CD4-positive, alpha-beta memory T cell (primary cell): Measurements from ENCODE around the gene JMJD7. TPM values are rescaled to one million over a fixed set of nuclear protein-coding genes. Genes with fewer than 3 reads are reported as not detected.

ENCODE experiments used
- CTCF ChIA-PET: fragments of 350-600 bp; sonication (Branson Sonifier 250); formaldehyde crosslinking; loops from one replicate; lab custom pipeline; 2021; ENCODE audit warnings: inconsistent platforms; ENCODE audit not compliant: partially characterized antibody; lab: Charles Lee
- POLR2A ChIA-PET: fragments of 350-600 bp; sonication (Branson Sonifier 250); formaldehyde crosslinking; loops from one replicate; lab custom pipeline; 2021; ENCODE audit not compliant: partially characterized antibody; lab: Charles Lee
- DNase-seq, 5 donors: peaks; one replicate each; pipeline versions ENCODE4 v3.0.0 to v3.0.0-alpha.2; 2020 to 2022; ENCODE audit warnings: mixed read lengths in 1 of 5
- H3K27ac ChIP-seq: one replicate; pipeline ENCODE4 v1.7.0; 2013; ENCODE audit warnings: low read depth, low read length
- H3K27me3 ChIP-seq: 2 replicates; pipeline ENCODE4 v1.7.0; 2013; ENCODE audit warnings: mild to moderate bottlenecking, low read length, moderate library complexity; ENCODE audit not compliant: insufficient read depth
- H3K36me3 ChIP-seq: 2 replicates; pipeline ENCODE4 v1.7.0; 2013; ENCODE audit warnings: mild to moderate bottlenecking, low read length, moderate library complexity; ENCODE audit not compliant: insufficient read depth
- H3K4me1 ChIP-seq: 2 replicates; pipeline ENCODE4 v1.7.0; 2013; ENCODE audit warnings: mild to moderate bottlenecking, low read length, moderate library complexity; ENCODE audit not compliant: insufficient read depth
- H3K4me3 ChIP-seq, 2 donors: one replicate each; pipeline ENCODE4 v1.7.0; 2013; ENCODE audit warnings: low read length in 2 of 2, mild to moderate bottlenecking in 1 of 2
- H3K9me3 ChIP-seq, 2 donors: one replicate each; pipeline ENCODE4 v1.7.0; 2013; ENCODE audit warnings: low read length in 2 of 2, control low read depth in 1 of 2; ENCODE audit not compliant: control insufficient read depth in 1 of 2
- H3K27ac Mint-ChIP-seq, 7 donors: one replicate each; pipeline ENCODE4 v1.8.0; 2020 to 2021; ENCODE audit warnings: mixed read lengths in 7 of 7, mild to moderate bottlenecking in 6 of 7, inconsistent platforms in 3 of 7, moderate library complexity in 3 of 7
- H3K27me3 Mint-ChIP-seq, 2 donors: one replicate each; pipeline ENCODE4 v1.8.0; 2020 to 2021; ENCODE audit warnings: mixed read lengths in 2 of 2
- H3K36me3 Mint-ChIP-seq, 2 donors: one replicate each; pipeline ENCODE4 v1.8.0; 2020 to 2021; ENCODE audit warnings: mixed read lengths in 2 of 2, inconsistent platforms in 1 of 2, mild to moderate bottlenecking in 1 of 2
- H3K4me1 Mint-ChIP-seq, 4 donors: one replicate each; pipeline ENCODE4 v1.8.0; 2020 to 2021; ENCODE audit warnings: mixed read lengths in 4 of 4, mild to moderate bottlenecking in 1 of 4
- H3K4me3 Mint-ChIP-seq, 8 donors: one replicate each; pipeline ENCODE4 v1.8.0; 2020 to 2021; ENCODE audit warnings: mixed read lengths in 8 of 8, mild to moderate bottlenecking in 7 of 8, moderate library complexity in 6 of 8, inconsistent platforms in 3 of 8
- H3K9me3 Mint-ChIP-seq, 8 donors: one replicate each; pipeline ENCODE4 v1.8.0; 2020 to 2021; ENCODE audit warnings: mixed read lengths in 8 of 8, mild to moderate bottlenecking in 5 of 8, inconsistent platforms in 3 of 8, moderate library complexity in 1 of 8
- intact Hi-C: fragments of 100-400 bp; cut with micrococcal nuclease; formaldehyde crosslinking; loops from one replicate; pipeline ENCODE4 v1.15.1; 2023
- polyA plus RNA-seq, 2 donors: library from polyadenylated mRNA; unstranded; fragments of 300-500 nt; fragmentation: Illumina TruSeq; gene quantifications; one replicate each; pipeline ENCODE4 v1.2.3, GENCODE V29; 2021
- total RNA-seq, 2 experiments: library from RNA; stranded (reverse); gene quantifications; one replicate each; pipeline ENCODE4 v1.2.3, GENCODE V29; 2021

JMJD7 gene
- total and polyA plus RNA-seq, 4 experiments from 2014 or later, result 18.7 to 78.5 (median 51.5) TPM

DNA sequence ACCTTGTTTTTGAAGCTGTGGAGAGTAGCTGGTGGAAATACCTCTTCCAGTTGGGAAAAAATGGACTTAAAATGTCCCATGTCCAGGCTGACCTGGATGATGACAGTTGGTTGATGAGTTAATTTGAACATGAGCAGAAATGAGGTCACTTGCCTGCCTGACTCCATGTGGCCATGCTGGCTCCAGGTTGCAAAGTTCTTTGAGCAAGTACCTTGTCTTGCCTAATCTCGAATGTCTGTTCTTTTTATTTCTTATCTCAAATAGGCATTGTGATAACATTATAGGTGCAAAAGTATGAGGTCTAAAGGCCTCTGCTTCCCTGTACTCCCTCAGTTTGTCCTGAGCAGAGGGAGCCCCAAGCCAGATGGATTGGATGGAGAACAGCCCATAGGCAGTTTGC, 44.6 kb upstream of the JMJD7 start:
- peaks cover 8 to 19% of the 10 kb centered on the region in 2 donors for H3K36me3 Mint-ChIP-seq
- H3K27me3 ChIP-seq, result no peaks in the 10 kb centered on the region
- no peaks in the 10 kb centered on the region for H3K9me3 Mint-ChIP-seq
- no peak overlapping the region for H3K27ac ChIP-seq
- no peaks in the 10 kb centered on the region for H3K36me3 ChIP-seq
- H3K4me3 ChIP-seq, result no peak overlapping the region
- H3K4me3 Mint-ChIP-seq, result no peak overlapping the region
- peaks cover 5% of the 10 kb centered on the region for H3K4me1 ChIP-seq
- no peaks in the 10 kb centered on the region for H3K27me3 Mint-ChIP-seq
- ChIA-PET POLR2A (interaction anchor here (1.4 to 1.5 kb wide), 2 partner anchors 9 kb away, joined by 5 to 6 read pairs; partner anchors contain the start of gene MAPKBP1), CTCF (interaction anchor here (0.9 to 3.2 kb wide), 3 partner anchors 10 to 28 kb away, joined by 3 to 25 read pairs (median 4); partner anchors contain the start of gene MAPKBP1)
- no peak for DNase-seq
- H3K9me3 ChIP-seq, result no peaks in the 10 kb centered on the region
- H3K27ac Mint-ChIP-seq, result no peak overlapping the region
- intact Hi-C loops, result no loop called here
- peaks cover 22 to 30% (median 23%) of the 10 kb centered on the region in 4 donors for H3K4me1 Mint-ChIP-seq

DNA sequence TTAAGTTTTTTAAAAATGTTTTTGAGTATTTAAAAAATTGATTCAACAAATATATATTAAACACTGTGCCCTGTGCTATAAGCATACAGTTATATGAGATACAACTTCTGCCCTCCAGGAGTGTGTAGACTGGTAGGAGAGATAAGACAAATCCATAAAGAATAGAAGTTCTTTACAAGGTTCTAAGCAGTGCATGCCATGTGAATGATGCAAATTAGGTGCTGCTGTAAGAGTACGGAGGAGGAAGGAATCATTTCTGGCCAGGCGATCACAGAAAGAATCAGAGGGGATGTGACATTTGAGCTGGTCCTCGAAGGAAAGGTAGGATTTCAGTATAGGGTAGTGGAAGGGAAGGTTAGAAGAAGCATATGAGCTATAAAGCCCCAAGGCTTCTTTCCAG, 39.6 kb upstream of the JMJD7 start:
- no peaks in the 10 kb centered on the region for H3K27me3 ChIP-seq
- POLR2A ChIA-PET, result interaction anchor here (1.5 kb wide), 1 partner anchor 11 kb away, joined by 3 read pairs; no protein-coding TSS in a partner anchor
- H3K36me3 Mint-ChIP-seq, result peaks cover 0 to 3% of the 10 kb centered on the region in 2 donors
- no peaks in the 10 kb centered on the region for H3K36me3 ChIP-seq
- intact Hi-C loops, result no loop called here
- peaks cover 31 to 45% (median 37%) of the 10 kb centered on the region in 4 donors for H3K4me1 Mint-ChIP-seq
- H3K4me1 ChIP-seq, result peaks cover 19% of the 10 kb centered on the region
- no peaks in the 10 kb centered on the region for H3K9me3 Mint-ChIP-seq
- CTCF ChIA-PET, result interaction anchor here (0.5 to 1.1 kb wide), 2 partner anchors 11 to 54 kb away, joined by 3 read pairs; no protein-coding TSS in a partner anchor
- no peak overlapping the region for H3K4me3 Mint-ChIP-seq
- no peaks in the 10 kb centered on the region for H3K9me3 ChIP-seq
- H3K4me3 ChIP-seq, result no peak overlapping the region
- no peak for DNase-seq
- H3K27me3 Mint-ChIP-seq, result no peaks in the 10 kb centered on the region
- H3K27ac Mint-ChIP-seq, result peak overlapping the region in 1 of 7 donors; percentile 23
- H3K27ac ChIP-seq, result no peak overlapping the region

DNA sequence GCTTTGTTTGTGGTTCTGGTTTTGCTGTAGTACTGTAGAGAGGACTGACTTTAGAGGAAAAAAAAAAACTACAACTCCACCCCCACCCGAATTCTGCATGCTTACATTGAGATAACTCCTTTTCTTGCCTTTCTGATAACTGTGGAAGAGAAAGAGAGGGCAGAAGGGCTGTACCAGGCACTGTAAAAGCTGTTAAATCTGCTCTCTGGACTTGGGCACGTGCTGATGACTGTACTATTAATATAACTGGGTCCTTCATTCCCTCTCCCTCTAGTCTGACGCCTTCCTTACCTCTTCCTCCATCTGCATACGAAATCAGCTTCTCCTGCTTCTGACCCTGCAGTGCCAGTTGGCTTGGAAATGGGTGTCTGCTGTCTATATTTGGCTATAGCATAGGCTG, 38.7 kb upstream of the JMJD7 start:
- Mint-ChIP-seq H3K9me3 (no peaks in the 10 kb centered on the region), H3K4me1 (peaks cover 29 to 45% (median 36%) of the 10 kb centered on the region in 4 donors), H3K4me3 (no peak overlapping the region), H3K36me3 (no peaks in the 10 kb centered on the region), H3K27me3 (no peaks in the 10 kb centered on the region), H3K27ac (peak overlapping the region in 1 of 7 donors; percentile 30)
- intact Hi-C loops, result no loop called here
- Histone ChIP-seq H3K27me3 (no peaks in the 10 kb centered on the region), H3K9me3 (no peaks in the 10 kb centered on the region), H3K27ac (no peak overlapping the region), H3K4me3 (no peak overlapping the region), H3K36me3 (no peaks in the 10 kb centered on the region), H3K4me1 (peaks cover 19% of the 10 kb centered on the region)
- ChIA-PET POLR2A (interaction anchor here (1.3 kb wide), 1 partner anchor 12 kb away, joined by 3 read pairs; no protein-coding TSS in a partner anchor), CTCF (interaction anchor here (1.1 to 1.5 kb wide), 2 partner anchors 16 to 22 kb away, joined by 4 read pairs; no protein-coding TSS in a partner anchor)
- no peak for DNase-seq

DNA sequence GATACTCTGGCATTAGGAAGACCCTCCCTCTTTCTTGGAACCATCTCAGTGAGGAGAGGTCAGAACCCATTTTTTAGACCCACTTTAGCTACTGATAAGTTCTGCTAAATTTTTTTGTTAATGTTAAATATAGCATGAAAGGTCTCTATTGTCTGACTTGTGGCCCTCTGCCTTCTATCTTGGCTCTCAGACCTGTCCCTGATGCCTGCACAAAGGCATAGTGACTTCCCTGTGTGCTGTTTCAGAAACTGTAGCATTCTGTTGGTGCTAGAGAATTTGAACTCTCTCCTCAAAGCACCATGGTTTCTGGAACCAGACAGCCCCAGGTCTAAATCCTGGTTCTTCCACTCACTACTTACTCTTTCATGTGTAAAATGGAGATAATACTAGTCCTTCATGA, 38.2 kb upstream of the JMJD7 start:
- peaks cover 30 to 45% (median 36%) of the 10 kb centered on the region in 4 donors for H3K4me1 Mint-ChIP-seq
- ChIA-PET CTCF (interaction anchor here (1.1 to 1.5 kb wide), 2 partner anchors 17 to 22 kb away, joined by 4 read pairs; no protein-coding TSS in a partner anchor), POLR2A (interaction anchor here (1.3 kb wide), 1 partner anchor 12 kb away, joined by 3 read pairs; no protein-coding TSS in a partner anchor)
- H3K36me3 Mint-ChIP-seq, result no peaks in the 10 kb centered on the region
- no peak overlapping the region for H3K27ac Mint-ChIP-seq
- Histone ChIP-seq H3K27ac (no peak overlapping the region), H3K36me3 (no peaks in the 10 kb centered on the region), H3K4me1 (peaks cover 19% of the 10 kb centered on the region), H3K4me3 (no peak overlapping the region), H3K27me3 (no peaks in the 10 kb centered on the region), H3K9me3 (no peaks in the 10 kb centered on the region)
- H3K27me3 Mint-ChIP-seq, result no peaks in the 10 kb centered on the region
- no peaks in the 10 kb centered on the region for H3K9me3 Mint-ChIP-seq
- H3K4me3 Mint-ChIP-seq, result no peak overlapping the region
- no peak for DNase-seq
- intact Hi-C loops, result no loop called here

DNA sequence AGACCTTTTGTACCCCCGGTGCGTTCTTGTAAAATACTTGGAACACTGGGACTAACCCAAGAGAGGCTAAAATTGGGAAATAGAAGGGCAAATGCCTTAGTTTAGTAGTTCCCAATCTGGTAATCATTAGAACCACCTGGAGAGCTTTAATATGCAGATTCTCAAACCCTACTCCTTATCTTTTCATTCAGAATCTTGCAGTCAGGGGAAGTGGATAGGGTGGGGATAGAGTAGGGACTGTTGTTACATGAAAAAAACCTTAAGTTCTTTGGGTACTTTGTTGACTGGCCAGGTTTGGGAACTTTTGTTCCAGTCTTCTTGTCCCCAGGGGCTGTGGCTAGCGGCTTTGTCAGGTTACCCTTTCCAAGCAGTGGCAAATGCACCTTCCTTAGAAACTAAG, 37.7 kb upstream of the JMJD7 start:
- intact Hi-C loops, result no loop called here
- H3K36me3 Mint-ChIP-seq, result no peaks in the 10 kb centered on the region
- no peak overlapping the region for H3K4me3 Mint-ChIP-seq
- no peaks in the 10 kb centered on the region for H3K9me3 Mint-ChIP-seq
- H3K27me3 Mint-ChIP-seq, result no peaks in the 10 kb centered on the region
- H3K4me1 ChIP-seq, result peaks cover 19% of the 10 kb centered on the region
- POLR2A ChIA-PET, result interaction anchor here (1.3 kb wide), 1 partner anchor 13 kb away, joined by 3 read pairs; no protein-coding TSS in a partner anchor
- no peaks in the 10 kb centered on the region for H3K9me3 ChIP-seq
- DNase-seq, result no peak
- H3K27me3 ChIP-seq, result no peaks in the 10 kb centered on the region
- peaks cover 31 to 46% (median 38%) of the 10 kb centered on the region in 4 donors for H3K4me1 Mint-ChIP-seq
- no peak overlapping the region for H3K27ac ChIP-seq
- no peaks in the 10 kb centered on the region for H3K36me3 ChIP-seq
- H3K4me3 ChIP-seq, result no peak overlapping the region
- CTCF ChIA-PET, result interaction anchor here (1.5 kb wide), 1 partner anchor 21 kb away, joined by 4 read pairs; no protein-coding TSS in a partner anchor
- H3K27ac Mint-ChIP-seq, result peak overlapping the region in 2 of 7 donors; percentile 13 to 43

DNA sequence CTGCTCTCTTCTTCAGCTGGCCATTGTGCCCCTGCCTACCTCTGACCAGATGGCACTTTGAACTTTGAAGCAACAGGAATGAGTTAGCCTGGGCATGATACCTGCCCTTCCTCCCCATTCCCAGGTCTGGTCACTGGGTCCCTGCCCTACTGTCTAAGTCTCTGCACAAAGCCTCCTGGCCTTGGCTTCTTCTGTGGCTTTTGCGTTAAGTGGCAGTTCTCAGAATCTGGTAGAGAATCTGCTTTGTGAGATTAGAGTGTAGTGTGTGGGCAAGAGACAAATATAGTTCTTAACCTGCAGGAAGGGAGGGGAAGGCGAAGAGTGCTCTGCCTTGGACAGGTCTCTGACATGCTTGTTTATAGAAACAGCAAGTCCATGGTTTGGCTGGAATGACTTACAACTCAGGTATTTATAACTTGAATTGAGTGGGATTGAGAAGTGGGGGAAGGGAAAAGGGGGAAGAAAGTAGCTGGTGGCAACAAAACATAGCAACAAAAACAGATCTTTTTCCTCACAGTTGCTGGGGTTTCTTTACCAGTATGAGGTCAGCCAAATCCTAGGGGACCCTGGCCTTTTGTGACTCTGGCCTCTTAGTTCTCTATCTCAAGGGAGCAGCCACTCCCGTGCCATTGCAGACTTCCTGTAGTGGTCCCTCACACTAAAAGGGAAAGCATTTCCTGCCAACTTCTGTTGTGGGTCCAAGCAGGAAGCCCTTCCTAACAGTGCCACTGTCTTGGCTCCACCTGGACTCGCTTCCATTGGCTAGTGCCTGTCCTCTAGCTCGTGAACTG, 36.9 kb upstream of the JMJD7 start:
- H3K36me3 Mint-ChIP-seq, result no peaks in the 10 kb centered on the region
- intact Hi-C loops, result no loop called here
- Histone ChIP-seq H3K36me3 (no peaks in the 10 kb centered on the region), H3K27ac (no peak overlapping the region), H3K4me1 (peaks cover 19% of the 10 kb centered on the region), H3K4me3 (no peak overlapping the region), H3K27me3 (no peaks in the 10 kb centered on the region), H3K9me3 (no peaks in the 10 kb centered on the region)
- H3K27me3 Mint-ChIP-seq, result no peaks in the 10 kb centered on the region
- ChIA-PET POLR2A (interaction anchor here (1.5 kb wide), 1 partner anchor 17 kb away, joined by 6 read pairs; the partner anchor contains the start of gene MAPKBP1), CTCF (no interaction called here)
- no peaks in the 10 kb centered on the region for H3K9me3 Mint-ChIP-seq
- no peak for DNase-seq
- H3K4me3 Mint-ChIP-seq, result peak overlapping the region in 2 of 8 donors; percentile 33 to 52
- H3K27ac Mint-ChIP-seq, result peak overlapping the region in 5 of 7 donors; percentile 22 to 74 (median 43)
- peaks cover 33 to 52% (median 42%) of the 10 kb centered on the region in 4 donors for H3K4me1 Mint-ChIP-seq

DNA sequence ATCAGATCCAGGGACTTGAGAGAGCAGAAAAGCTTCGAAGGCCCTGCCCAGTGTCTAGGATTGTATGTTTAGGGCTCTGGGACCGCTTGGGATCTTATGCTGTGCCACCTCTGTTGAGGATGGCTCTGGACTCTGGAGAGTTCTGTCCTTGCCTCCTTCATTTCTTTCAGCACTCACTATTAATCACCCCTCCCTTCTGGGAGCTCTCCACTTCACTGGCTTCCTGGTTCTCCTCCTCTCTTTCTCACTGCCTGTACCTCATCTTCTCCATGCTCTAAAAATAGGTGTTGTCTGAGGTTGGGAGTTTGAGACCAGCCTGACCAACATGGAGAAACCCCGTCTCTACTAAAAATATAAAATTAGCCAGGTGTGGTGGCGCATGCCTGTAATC, 36.4 kb upstream of the JMJD7 start:
- no peak for DNase-seq
- Histone ChIP-seq H3K9me3 (no peaks in the 10 kb centered on the region), H3K36me3 (no peaks in the 10 kb centered on the region), H3K4me1 (peaks cover 19% of the 10 kb centered on the region), H3K27me3 (no peaks in the 10 kb centered on the region), H3K27ac (no peak overlapping the region), H3K4me3 (no peak overlapping the region)
- ChIA-PET POLR2A (interaction anchor here (0.6 to 1.5 kb wide), 2 partner anchors 18 to 169 kb away, joined by 5 to 6 read pairs; partner anchors contain the start of gene MAPKBP1), CTCF (no interaction called here)
- peak overlapping the region in 1 of 7 donors; percentile 30 for H3K27ac Mint-ChIP-seq
- peaks cover 36 to 58% (median 46%) of the 10 kb centered on the region in 4 donors for H3K4me1 Mint-ChIP-seq
- no peaks in the 10 kb centered on the region for H3K36me3 Mint-ChIP-seq
- no peaks in the 10 kb centered on the region for H3K27me3 Mint-ChIP-seq
- H3K4me3 Mint-ChIP-seq, result peak overlapping the region in 1 of 8 donors; percentile 52
- intact Hi-C loops, result no loop called here
- no peaks in the 10 kb centered on the region for H3K9me3 Mint-ChIP-seq
